GM18505 (cell line): Measurements from ENCODE around the gene CFAP119.
"Not testable (repeated sequence)": the region's sequence is repeated elsewhere in the genome, so short reads cannot be mapped to it uniquely, and the experiment has no call there.

ENCODE experiments used
- ATAC-seq: cut with Tn5 transposase; IDR thresholded peaks from one replicate; pipeline ENCODE4 v1.9.1; 2021; ENCODE audit not compliant: unreplicated experiment
- POLR2A ChIP-seq: IDR thresholded peaks from 4 replicates; pipeline ENCODE4 v1.6.1; 2011; ENCODE audit warnings: borderline replicate concordance; ENCODE audit not compliant: insufficient read depth, insufficient read length; ENCODE audit errors: extremely low read depth

Gene CFAP119

DNA sequence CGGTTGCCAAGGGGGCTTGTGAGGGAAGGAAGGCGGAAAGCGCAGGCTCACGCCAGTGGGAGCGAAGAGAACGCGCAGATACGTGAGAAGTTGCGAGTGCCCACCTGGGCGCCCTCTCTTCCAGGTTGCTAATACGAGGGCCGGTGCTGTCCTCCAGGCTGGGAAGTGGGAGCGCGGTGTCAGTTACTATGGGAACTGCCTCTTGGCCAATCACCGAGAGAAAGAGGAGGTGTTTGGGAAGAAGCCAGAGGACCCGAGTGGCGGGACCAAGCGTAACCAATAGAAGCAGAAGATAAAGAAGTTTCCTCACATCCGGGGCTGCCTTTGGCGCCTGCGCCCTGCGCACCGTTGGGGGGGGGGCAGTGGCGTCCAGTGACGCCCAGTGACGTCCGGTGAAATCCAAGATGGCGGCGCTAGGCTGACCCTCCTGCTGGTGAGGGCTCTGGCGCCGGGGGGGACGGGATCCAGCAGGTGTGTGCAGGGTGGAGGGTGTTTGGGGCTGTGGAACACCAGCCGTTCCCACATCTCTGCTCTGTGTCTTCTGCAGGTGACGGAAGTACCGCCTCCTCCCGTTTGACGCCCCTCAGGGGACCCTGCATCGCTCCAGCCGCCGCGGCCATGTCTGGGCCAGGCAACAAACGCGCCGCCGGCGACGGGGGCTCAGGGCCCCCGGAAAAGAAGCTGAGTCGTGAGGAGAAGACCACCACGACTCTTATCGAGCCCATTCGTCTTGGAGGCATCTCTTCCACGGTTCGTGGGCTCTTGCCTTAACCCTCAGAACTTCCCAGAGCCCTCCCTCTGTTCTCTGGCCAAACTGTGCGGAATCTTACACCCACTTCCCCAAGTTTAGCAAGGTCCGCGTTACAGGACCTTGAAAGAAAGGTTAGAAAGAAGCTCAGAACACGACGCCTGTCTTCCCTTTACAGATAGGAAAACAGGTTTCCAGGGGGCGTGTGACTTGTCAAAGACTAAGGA lies at the start of gene CFAP119, which contains the start of gene RNF40:
TSS of gene CFAP119 (minus strand) at position 135 of the 975 bp plus-strand sequence. CDS start 314 bp downstream, outside the sequence.
TSS of gene RNF40 (plus strand) at position 395 of the 975 bp plus-strand sequence. CDS start at position 619, 224 bp downstream.
- peak; percentile 80 for ATAC-seq
- TF ChIP-seq POLR2A: peak; percentile 92

DNA sequence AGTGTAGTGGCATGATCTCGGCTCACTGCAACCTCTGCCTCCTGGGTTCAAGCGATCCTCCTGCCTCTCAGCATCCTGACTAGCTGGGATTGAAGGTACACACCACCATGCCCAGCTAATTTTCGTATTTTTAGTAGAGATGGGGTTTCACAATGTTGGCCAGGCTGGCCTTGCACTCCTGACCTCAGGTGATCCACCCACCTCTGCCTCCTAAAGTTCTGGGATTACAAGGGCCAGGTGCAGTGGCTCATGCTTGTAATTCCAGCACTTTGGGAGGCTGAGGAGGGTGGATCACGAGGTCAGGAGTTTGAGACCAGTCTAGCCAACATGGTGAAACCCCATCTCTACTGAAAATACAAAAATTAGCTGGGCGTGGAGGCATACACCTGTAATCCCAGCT lies 47.8 kb upstream of the CFAP119 start:
- not testable (repeated sequence) for ATAC-seq

DNA sequence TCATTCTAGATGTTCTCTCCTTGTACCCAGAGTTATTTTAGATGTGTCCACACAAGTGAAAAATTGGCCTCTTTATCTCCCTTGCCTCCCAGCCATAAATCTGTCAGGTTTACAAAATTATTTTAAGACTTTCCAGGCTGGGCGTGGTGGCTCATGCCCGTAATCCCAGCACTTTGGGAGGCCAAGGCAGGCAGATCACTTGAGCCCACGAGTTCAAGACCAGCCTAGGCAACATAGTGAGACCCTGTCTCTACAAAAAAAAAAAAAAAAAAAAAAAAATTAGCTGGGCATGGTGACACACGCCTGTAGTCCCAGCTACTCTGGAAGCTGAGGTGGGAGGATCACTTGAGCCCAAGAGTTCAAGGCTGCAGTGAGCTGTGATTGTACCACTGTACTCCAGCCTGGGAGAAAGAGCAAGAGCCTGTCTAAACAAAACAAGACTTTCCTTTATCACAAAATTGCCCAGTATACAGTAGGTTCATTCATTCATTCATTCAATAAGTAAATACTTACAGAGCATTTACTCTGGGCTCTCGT lies 47.1 kb upstream of the CFAP119 start:
- not testable (repeated sequence) for ATAC-seq

GRCh38 chr16:30808146-30808545 lies 46.3 kb upstream of the CFAP119 start:
- no peak for TF ChIP-seq POLR2A
- no peak for ATAC-seq

DNA sequence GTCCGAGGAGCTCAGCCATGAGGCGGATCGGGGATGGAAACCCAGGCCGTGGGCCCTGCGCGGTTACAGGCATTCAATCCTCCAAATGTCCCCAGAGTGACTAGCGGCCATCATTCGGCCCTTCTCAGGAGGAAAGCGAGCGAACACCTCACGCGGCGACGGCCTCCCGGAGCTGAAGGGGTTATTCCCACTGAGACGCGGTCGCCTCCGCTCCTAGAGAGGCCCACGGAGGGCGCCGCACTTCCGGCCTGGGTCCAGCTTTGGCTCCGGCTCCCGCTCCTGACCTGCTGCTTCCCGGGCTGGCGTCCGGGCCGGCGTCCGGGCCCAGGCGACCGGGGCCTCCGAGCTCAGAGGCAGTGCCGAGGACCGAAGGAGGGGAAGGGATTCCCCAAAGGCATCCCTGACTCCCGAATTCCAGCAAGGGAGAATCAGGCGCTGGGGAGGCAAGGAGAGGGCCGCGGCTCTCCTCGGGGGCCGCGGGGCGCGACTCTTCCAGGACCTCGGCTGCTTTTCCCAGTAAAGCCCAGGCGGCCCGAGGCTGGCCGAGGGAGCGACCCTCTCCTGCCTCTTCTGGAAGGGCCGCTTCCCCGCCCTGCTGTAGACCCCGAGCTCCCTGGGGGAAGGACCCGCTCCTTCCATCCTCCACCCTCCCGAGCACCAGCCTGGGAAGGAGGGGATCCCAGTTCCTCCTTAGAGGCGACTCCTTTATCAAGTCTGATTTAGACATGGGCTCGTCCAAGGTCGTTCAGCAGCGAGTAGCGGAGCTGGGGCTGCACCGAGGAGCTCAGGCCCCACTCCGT lies 43.7 kb upstream of the CFAP119 start:
- TF ChIP-seq POLR2A: peak; percentile 29

GRCh38 chr16:30805056-30805369 lies 43.2 kb upstream of the CFAP119 start:
- no peak for ATAC-seq

More for the DNA sequence above, 43.7 kb upstream of the CFAP119 start:
- no peak for ATAC-seq

DNA sequence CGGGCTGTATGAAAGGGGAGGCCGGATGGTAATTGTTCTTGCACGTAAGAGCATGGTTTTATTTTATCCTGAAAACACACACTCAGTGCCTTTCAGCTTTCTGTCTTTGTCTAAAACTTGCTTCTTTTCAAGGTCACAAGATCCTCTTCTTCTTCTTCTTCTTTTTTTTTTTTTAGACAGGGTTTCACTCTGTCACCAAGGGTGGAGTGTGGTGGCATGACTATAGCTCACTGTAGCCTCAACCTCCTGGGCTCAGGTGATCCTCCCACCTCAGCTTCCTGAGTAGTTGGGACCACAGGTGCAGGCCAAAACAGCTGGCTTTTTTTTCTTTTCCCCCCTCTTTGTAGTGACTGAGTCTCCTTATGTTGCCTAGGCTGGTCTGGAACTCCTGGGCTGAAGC lies 41.1 kb upstream of the CFAP119 start:
- no peak for TF ChIP-seq POLR2A
- no peak for ATAC-seq

More at GRCh38 chr16:30805056-30805369, 43.2 kb upstream of the CFAP119 start:
- TF ChIP-seq POLR2A: no peak

DNA sequence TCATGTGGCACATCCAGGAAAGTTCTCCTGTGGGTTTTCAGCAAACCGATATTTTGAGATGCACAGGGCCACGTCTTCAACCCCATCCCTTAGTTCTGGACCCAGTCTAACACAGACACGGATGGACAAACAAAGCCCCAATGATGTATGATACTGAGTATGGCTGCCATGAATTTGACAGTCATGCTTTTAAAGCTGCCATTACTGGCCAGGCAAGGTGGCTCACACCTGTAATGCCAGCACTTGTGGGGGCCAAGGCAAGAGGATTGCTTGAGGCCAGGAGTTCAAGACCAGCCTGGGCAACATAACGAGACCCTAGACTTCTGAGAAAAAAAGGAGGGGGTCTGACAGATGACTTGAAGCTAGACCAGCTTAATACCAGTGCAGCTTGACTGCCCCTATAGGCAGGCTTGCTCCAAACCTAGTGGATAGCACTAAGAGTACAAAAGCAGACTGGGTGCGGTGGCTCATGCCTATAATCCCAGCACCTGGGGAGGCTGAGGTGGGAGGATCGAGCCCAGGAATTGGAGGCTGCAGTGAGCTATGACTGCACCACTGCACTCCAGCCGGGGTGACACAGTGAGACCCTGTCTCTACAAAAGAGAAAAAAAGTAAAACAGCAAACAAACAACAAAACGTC lies 35.9 kb upstream of the CFAP119 start:
- no peak for ATAC-seq
- TF ChIP-seq POLR2A: no peak

- no peak for TF ChIP-seq POLR2A
These were observed 32.8 kb upstream of the CFAP119 start for GRCh38 chr16:30794634-30795033.

DNA sequence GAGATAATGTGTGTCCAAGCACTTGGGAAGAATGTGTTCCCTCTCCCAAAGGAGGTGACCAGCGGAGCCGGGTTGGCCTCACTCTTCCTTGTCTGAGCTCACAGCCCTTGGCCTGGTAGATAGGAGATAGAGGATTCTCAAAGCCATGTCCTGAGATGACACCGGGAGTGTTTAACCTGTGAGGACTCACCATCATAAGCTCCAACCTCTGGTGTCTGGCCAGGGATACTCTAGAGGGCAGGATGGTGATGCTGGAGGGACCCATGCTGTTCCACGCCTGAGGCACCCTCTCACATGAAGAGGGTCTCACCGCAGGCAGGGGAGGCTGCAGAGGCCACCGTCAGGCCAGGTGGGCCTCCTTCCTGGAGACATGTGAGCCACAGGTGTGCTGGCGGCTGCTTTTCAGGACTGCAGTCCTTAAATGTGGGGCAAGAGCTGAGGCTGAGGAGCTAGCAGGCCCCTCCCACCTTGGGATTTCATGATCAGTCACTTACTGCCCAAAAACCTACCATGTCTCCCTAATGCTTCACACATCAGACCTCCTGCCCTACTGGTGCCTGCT lies 31.7 kb upstream of the CFAP119 start:
- ATAC-seq: no peak
- TF ChIP-seq POLR2A: no peak

More at GRCh38 chr16:30794634-30795033, 32.8 kb upstream of the CFAP119 start:
- ATAC-seq: no peak

GRCh38 chr16:30787613-30788378 lies 25.9 kb upstream of the CFAP119 start:
- no peak for TF ChIP-seq POLR2A
- no peak for ATAC-seq

DNA sequence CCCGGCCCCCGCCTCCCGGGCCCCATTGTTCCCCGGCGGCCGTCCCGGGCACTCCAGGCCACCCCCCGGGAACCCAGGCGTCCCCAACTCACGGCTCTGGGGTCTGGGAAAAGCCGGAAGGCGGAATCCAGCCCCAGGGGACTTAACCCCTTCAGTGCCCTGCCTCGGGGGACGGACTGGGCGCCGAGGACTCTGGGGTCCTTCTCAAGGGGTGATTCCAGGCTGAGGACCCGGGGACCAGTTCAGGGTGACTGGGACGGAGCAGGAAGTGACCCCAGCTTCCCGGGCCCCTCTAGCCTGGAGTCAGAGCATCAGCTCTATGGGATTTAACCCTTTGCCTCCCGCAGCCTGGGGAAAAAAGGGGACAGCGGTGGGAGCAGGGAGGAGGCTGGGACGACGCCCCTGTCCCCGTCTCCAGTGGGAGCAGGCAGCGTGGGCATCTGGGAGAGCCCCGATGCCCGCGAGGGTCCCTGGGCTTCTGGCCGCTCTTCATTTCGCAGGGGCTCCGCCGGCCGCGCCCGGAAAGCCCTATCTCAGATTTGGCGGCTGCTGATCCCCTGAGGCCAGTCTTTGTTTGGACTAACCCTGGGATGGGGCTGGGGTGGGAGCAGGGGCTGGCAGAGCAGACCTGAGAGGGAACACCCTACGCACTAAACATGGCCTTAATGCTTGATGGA lies 25.2 kb upstream of the CFAP119 start, which contains the start of gene ZNF629:
TSS of gene ZNF629 (minus strand) at position 270 of the 677 bp plus-strand sequence. CDS start 2,723 bp downstream, outside the sequence.
- TF ChIP-seq POLR2A: no peak
- ATAC-seq: no peak
